WTC11 (cell line): ENCODE results near the gene DMTF1.

Source experiments
- TF ChIP-seq, protein P1 (sequence below): fragments of 250-450 bp; sonication (Bioruptor Pico); IDR thresholded peaks from 2 replicates; pipeline ENCODE4 v2.1.2; 2022; ENCODE audit warnings: mild to moderate bottlenecking, moderate library complexity
- TF ChIP-seq, protein P2 (sequence below): fragments of 200-600 bp; IDR thresholded peaks from 2 replicates; pipeline ENCODE4 v1.8.0; 2022; ENCODE audit warnings: antibody characterized with exemption

DNA sequence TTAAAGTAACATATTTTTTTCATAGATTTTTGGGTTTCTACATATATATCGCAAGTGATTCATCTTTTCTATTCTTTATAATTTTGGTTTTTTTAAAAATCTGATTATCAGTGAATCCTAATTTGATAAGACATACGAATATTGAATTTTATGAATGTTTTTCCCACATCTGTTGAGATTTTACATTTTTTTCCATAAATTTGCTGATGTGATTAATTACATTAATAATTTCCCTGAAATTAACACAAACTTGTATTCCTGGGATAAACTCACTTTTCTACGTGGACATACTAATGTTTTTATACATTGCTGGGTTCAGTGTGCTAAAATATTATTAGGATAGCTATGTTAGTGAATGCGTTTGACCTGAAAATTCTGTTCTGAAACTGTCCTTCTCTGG, 26.1 kb downstream of the DMTF1 start:
- TF ChIP-seq, protein P1, sequence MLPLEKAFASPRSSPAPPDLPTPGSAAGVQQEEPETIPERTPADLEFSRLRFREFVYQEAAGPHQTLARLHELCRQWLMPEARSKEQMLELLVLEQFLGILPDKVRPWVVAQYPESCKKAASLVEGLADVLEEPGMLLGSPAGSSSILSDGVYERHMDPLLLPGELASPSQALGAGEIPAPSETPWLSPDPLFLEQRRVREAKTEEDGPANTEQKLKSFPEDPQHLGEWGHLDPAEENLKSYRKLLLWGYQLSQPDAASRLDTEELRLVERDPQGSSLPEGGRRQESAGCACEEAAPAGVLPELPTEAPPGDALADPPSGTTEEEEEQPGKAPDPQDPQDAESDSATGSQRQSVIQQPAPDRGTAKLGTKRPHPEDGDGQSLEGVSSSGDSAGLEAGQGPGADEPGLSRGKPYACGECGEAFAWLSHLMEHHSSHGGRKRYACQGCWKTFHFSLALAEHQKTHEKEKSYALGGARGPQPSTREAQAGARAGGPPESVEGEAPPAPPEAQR, result no peak
- TF ChIP-seq, protein P2, sequence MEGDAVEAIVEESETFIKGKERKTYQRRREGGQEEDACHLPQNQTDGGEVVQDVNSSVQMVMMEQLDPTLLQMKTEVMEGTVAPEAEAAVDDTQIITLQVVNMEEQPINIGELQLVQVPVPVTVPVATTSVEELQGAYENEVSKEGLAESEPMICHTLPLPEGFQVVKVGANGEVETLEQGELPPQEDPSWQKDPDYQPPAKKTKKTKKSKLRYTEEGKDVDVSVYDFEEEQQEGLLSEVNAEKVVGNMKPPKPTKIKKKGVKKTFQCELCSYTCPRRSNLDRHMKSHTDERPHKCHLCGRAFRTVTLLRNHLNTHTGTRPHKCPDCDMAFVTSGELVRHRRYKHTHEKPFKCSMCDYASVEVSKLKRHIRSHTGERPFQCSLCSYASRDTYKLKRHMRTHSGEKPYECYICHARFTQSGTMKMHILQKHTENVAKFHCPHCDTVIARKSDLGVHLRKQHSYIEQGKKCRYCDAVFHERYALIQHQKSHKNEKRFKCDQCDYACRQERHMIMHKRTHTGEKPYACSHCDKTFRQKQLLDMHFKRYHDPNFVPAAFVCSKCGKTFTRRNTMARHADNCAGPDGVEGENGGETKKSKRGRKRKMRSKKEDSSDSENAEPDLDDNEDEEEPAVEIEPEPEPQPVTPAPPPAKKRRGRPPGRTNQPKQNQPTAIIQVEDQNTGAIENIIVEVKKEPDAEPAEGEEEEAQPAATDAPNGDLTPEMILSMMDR, result no peak
